Heart left ventricle (tissue), 13 donors: ENCODE measurements around the gene STX3.

ENCODE experiments used
- POLR2A ChIP-seq, 2 donors: fragments of 450-650 bp; IDR thresholded peaks; one replicate each; pipeline ENCODE4 v1.6.1; 2017; ENCODE audit warnings: antibody characterized with exemption in 2 of 2, mild to moderate bottlenecking in 2 of 2, moderate library complexity in 2 of 2
- TF ChIP-seq, protein P1 (sequence below), 12 donors: fragments of 200-600 bp; sonication (generic) in 4 of 12; IDR thresholded peaks; one replicate each; pipeline versions ENCODE4 v1.5.0 to v1.8.0; 2018 to 2022; ENCODE audit warnings: antibody characterized with exemption in 12 of 12, mild to moderate bottlenecking in 5 of 12
- donor health status: ischemic (EF 13 %, LVEDD 7.1; RV severe dilation, severe dysfunction).
- donor health status: DM: no; HTN: yes; CAD: no.
- donor health status: DM: no; HTN: no; CAD: no.
- donor health status: ischemic (EF 25% LVEDD 6.9; RV normal size, moderate dysfunction).
- donor health status: ischemic (EF 25% LVEDD 5.7; RV mildly dilated, moderate dysfunction).
- donor health status: ischemic (EF 35%, LVEDD 5.7; RV mildly dilated, moderate dysfunction).
- donor health status: nonischemic (EF 11% LVEDD 7.7; RV severe dilation, severe dysfunction).
- donor health status: DM: yes; HTN: yes; CAD: no.
- donor health status: PGD.
- donor health status: ischemic (EF 29% LVEDD 5.4; RV normal size, mild dysfunction).
- donor health status: nonischemic (EF 23%, LVEDD 6.1; RV moderate dilation, normal function).

GRCh38 chr11:59804061-59804460 lies 48.9 kb downstream of the STX3 start:
- TF ChIP-seq, protein P1, sequence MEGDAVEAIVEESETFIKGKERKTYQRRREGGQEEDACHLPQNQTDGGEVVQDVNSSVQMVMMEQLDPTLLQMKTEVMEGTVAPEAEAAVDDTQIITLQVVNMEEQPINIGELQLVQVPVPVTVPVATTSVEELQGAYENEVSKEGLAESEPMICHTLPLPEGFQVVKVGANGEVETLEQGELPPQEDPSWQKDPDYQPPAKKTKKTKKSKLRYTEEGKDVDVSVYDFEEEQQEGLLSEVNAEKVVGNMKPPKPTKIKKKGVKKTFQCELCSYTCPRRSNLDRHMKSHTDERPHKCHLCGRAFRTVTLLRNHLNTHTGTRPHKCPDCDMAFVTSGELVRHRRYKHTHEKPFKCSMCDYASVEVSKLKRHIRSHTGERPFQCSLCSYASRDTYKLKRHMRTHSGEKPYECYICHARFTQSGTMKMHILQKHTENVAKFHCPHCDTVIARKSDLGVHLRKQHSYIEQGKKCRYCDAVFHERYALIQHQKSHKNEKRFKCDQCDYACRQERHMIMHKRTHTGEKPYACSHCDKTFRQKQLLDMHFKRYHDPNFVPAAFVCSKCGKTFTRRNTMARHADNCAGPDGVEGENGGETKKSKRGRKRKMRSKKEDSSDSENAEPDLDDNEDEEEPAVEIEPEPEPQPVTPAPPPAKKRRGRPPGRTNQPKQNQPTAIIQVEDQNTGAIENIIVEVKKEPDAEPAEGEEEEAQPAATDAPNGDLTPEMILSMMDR (IDR thresholded peaks at IDR 0.05), result no peak
- no peak for TF ChIP-seq POLR2A (IDR thresholded peaks at IDR 0.05)
